Measurements from ENCODE around the gene KIF1A.

KIF1A gene

DNA sequence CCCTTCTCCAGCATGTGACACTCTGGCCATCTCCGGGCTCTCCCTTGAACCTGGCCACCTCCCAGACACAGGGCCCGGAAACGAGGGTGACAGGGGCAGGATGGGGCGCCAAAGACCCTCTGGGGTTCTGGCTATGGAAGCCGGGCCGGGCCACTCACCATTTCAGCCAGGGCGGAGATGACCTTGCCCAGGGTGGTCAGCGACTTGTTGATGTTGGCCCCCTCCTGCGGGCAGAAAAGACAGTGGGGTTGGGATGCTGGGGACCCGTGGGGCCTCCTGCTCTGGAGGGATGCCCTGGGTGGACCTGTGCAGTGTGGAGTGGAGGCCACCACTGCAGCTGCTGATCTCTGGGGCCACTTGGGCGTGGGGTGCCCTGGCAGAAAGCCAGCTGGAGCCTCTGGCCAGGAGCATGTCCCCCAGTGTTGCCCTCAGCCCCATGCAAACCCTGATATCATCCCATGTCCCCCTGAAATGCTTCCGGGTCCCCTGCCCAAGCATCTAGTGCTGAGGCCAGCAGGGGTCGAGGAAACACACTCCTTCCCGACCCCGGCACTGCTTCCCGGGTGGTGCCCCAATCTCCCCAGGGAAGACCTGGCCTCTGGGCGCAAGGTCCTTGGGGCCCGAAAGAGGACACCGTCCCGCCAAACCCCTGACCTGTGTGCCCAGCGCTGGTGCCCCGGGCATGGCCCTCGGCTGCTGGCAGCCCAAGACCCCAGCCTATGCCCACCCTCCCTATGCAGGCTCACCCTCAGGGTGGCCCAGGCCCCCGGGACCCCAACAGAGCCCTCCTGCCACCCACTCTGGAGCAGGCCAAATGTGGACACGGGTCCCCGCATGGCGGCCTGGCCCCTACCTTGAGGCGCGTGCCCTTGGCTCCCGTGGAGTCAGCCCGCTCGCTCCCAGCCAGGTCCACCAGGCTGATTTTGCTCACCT is 36.9 kb downstream of the KIF1A start:
- Histone ChIP-seq H3K9me3 (ENCODE audit: insufficient read depth, low read depth, low read length) (peaks cover 2% of the 10 kb centered on the region; the same call in 1 of the 2 replicates), H3K79me2 (ENCODE audit: insufficient read depth, low read length) (no peaks in the 10 kb centered on the region), H4K20me1 (ENCODE audit: insufficient read depth, low read length, poor library complexity, severe bottlenecking) (no peaks in the 10 kb centered on the region), H3K27me3 (ENCODE audit: insufficient read depth, low read length, poor library complexity, severe bottlenecking) (no peaks in the 10 kb centered on the region), H3K4me1 (ENCODE audit: insufficient read depth, low read length, poor library complexity, severe bottlenecking) (no peaks in the 10 kb centered on the region), H3K4me3 (ENCODE audit: low read length, poor library complexity, severe bottlenecking) (no peak overlapping the region), H3K9me2 (replicated peaks; ENCODE audit: low read depth, low read length) (no peaks in the 10 kb centered on the region), H3K4me2 (ENCODE audit: low read depth, low read length, poor library complexity, severe bottlenecking) (no peak overlapping the region), H3K9ac (ENCODE audit: low read depth, low read length, poor library complexity, severe bottlenecking) (no peak overlapping the region), H3F3A (ENCODE audit: low read depth) (no peaks in the 10 kb centered on the region), H3K36me3 (ENCODE audit: insufficient read depth, low read length) (no peaks in the 10 kb centered on the region), H2AFZ (ENCODE audit: low read length) (no peak overlapping the region)
- TF ChIP-seq, protein P1, sequence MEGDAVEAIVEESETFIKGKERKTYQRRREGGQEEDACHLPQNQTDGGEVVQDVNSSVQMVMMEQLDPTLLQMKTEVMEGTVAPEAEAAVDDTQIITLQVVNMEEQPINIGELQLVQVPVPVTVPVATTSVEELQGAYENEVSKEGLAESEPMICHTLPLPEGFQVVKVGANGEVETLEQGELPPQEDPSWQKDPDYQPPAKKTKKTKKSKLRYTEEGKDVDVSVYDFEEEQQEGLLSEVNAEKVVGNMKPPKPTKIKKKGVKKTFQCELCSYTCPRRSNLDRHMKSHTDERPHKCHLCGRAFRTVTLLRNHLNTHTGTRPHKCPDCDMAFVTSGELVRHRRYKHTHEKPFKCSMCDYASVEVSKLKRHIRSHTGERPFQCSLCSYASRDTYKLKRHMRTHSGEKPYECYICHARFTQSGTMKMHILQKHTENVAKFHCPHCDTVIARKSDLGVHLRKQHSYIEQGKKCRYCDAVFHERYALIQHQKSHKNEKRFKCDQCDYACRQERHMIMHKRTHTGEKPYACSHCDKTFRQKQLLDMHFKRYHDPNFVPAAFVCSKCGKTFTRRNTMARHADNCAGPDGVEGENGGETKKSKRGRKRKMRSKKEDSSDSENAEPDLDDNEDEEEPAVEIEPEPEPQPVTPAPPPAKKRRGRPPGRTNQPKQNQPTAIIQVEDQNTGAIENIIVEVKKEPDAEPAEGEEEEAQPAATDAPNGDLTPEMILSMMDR (conservative IDR thresholded peaks at IDR 0.05; ENCODE audit: low read length), result no peak
- TF ChIP-seq EZH2phosphoT487 (IDR thresholded peaks at IDR 0.05; ENCODE audit: borderline replicate concordance), result no peak

DNA sequence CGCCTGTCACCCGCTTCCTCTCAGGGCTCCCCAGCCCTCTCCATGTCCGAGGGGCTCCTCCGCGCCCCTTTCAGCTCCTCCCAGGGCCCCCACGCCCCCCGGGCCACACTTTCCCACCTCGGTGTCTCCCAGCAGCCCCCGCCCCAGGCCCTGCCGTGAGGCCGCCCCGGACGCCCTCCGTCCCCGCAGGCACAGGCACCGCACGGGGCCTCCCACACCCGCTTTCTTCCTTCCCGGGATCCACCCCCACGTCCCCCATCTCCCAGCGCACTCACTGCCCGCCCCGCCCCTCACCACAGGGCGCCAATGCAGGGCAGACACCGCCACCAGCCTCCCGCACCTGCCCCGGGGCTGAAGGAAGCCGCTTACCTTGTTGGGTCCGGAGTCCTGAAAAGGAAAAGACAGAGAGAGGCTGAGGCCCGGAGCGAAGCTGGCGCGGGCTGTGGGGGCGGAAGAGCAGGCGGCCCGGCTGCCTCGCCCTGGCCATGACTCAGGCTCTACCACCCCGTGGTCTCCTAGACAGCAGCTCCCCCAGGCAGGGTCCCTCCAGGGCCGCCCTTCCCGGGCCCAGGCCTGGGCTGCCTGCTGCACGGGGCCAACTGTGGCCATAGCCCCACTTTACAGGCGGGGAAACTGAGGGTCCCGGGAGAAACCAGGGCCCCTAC is 37.7 kb downstream of the KIF1A start:
- no peak overlapping the region for H2AFZ ChIP-seq (ENCODE audit: low read length)
- no peak overlapping the region for H3K4me2 ChIP-seq (ENCODE audit: low read depth, low read length, poor library complexity, severe bottlenecking)
- TF ChIP-seq EZH2phosphoT487 (IDR thresholded peaks at IDR 0.05; ENCODE audit: borderline replicate concordance), result no peak
- TF ChIP-seq, protein P1 (conservative IDR thresholded peaks at IDR 0.05; ENCODE audit: low read length), result no peak
- no peak overlapping the region for H3K9ac ChIP-seq (ENCODE audit: low read depth, low read length, poor library complexity, severe bottlenecking)
- H3K9me2 ChIP-seq (replicated peaks; ENCODE audit: low read depth, low read length), result no peaks in the 10 kb centered on the region
- no peaks in the 10 kb centered on the region for H3K36me3 ChIP-seq (ENCODE audit: insufficient read depth, low read length)
- H3F3A ChIP-seq (ENCODE audit: low read depth), result no peaks in the 10 kb centered on the region
- peaks cover 2% of the 10 kb centered on the region; the same call in 1 of the 2 replicates for H3K9me3 ChIP-seq (ENCODE audit: insufficient read depth, low read depth, low read length)
- no peaks in the 10 kb centered on the region for H3K79me2 ChIP-seq (ENCODE audit: insufficient read depth, low read length)
- no peaks in the 10 kb centered on the region for H4K20me1 ChIP-seq (ENCODE audit: insufficient read depth, low read length, poor library complexity, severe bottlenecking)
- no peaks in the 10 kb centered on the region for H3K27me3 ChIP-seq (ENCODE audit: insufficient read depth, low read length, poor library complexity, severe bottlenecking)
- H3K4me1 ChIP-seq (ENCODE audit: insufficient read depth, low read length, poor library complexity, severe bottlenecking), result no peaks in the 10 kb centered on the region
- H3K4me3 ChIP-seq (ENCODE audit: low read length, poor library complexity, severe bottlenecking), result no peak overlapping the region

DNA sequence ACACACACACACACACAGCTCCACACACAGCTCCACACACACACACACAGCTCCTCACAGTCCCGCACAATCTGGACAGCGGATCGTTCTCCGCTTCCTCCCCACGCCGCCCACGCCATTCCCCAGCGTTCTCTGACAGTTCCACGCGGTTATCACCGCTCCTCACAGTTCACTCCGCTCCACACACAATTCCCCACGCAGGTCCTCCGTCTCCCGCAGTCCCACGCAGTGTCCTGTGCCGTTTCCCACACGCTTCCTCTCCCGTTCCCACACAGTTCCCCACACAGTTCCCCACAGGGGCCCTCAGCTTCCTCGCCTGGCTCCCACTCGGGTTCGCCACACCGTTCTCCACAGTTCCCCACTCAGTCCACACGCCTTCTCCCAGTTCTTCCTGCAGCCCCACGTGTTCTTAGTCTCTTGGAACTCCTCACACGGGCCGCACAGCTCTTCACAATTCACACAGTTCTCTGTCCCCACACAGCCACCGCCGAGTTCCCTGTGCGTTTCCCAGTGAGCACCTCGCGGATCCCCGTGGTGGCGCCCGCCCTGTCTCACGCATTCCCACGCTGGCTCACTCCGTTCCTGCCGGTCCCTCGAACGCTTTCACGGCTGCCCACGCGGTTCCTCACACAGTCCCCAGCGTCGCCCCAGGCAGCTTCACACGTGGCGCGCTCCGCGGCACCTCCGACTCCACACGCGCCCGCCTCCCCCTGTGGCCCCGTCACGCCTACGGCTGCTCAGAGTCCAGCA is 38.4 kb downstream of the KIF1A start:
- H3K36me3 ChIP-seq (ENCODE audit: insufficient read depth, low read length), result no peaks in the 10 kb centered on the region
- no peak overlapping the region for H3K4me3 ChIP-seq (ENCODE audit: low read length, poor library complexity, severe bottlenecking)
- no peak overlapping the region for H2AFZ ChIP-seq (ENCODE audit: low read length)
- H3K79me2 ChIP-seq (ENCODE audit: insufficient read depth, low read length), result no peaks in the 10 kb centered on the region
- H3K27me3 ChIP-seq (ENCODE audit: insufficient read depth, low read length, poor library complexity, severe bottlenecking), result no peaks in the 10 kb centered on the region
- H3K4me1 ChIP-seq (ENCODE audit: insufficient read depth, low read length, poor library complexity, severe bottlenecking), result no peaks in the 10 kb centered on the region
- H3K9me2 ChIP-seq (replicated peaks; ENCODE audit: low read depth, low read length), result no peaks in the 10 kb centered on the region
- no peaks in the 10 kb centered on the region for H3F3A ChIP-seq (ENCODE audit: low read depth)
- no peak overlapping the region for H3K9ac ChIP-seq (ENCODE audit: low read depth, low read length, poor library complexity, severe bottlenecking)
- no peak for TF ChIP-seq EZH2phosphoT487 (IDR thresholded peaks at IDR 0.05; ENCODE audit: borderline replicate concordance)
- TF ChIP-seq, protein P1 (conservative IDR thresholded peaks at IDR 0.05; ENCODE audit: low read length), result no peak
- peaks cover 2% of the 10 kb centered on the region; the same call in 1 of the 2 replicates for H3K9me3 ChIP-seq (ENCODE audit: insufficient read depth, low read depth, low read length)
- no peaks in the 10 kb centered on the region for H4K20me1 ChIP-seq (ENCODE audit: insufficient read depth, low read length, poor library complexity, severe bottlenecking)
- H3K4me2 ChIP-seq (ENCODE audit: low read depth, low read length, poor library complexity, severe bottlenecking), result no peak overlapping the region
